DND-41 (cell line): ENCODE data around the gene CORO6.

ENCODE experiments used
- ATAC-seq: fragments of 200-7000 bp; cut with Tn5 transposase; 3 replicates; pipeline ENCODE4 v1.9.1; 2021; ENCODE audit warnings: low read depth; ENCODE audit not compliant: insufficient read depth
- DNase-seq: peaks from one replicate; pipeline ENCODE4 v3.0.0-alpha.2; 2020
- H2AFZ ChIP-seq: 2 replicates; pipeline ENCODE4 v1.6.0; 2012; ENCODE audit warnings: low read depth, low read length
- H3K27ac ChIP-seq: 2 replicates; pipeline ENCODE4 v1.5.1; 2012; ENCODE audit warnings: low read length, inconsistent platforms
- H3K27me3 ChIP-seq: fragments of 200-600 bp; sonication (generic); 2 replicates; pipeline ENCODE4 v1.6.0; 2012; ENCODE audit warnings: low read length, mild to moderate bottlenecking, inconsistent platforms; ENCODE audit not compliant: insufficient read depth, poor library complexity
- H3K36me3 ChIP-seq: 2 replicates; pipeline ENCODE4 v1.5.1; 2012; ENCODE audit warnings: low read length, inconsistent platforms; ENCODE audit not compliant: insufficient read depth
- H3K4me1 ChIP-seq: 2 replicates; pipeline ENCODE4 v1.5.1; 2012; ENCODE audit warnings: mild to moderate bottlenecking, low read length; ENCODE audit not compliant: insufficient read depth
- H3K4me2 ChIP-seq: 2 replicates; pipeline ENCODE4 v1.6.0; 2012; ENCODE audit warnings: mild to moderate bottlenecking, moderate library complexity, low read length, inconsistent platforms; ENCODE audit not compliant: insufficient read depth
- H3K4me3 ChIP-seq, 2 experiments: fragments of 200-600 bp in 1 of 2; shearing (Covaris generic) in 1 of 2; 2 replicates each; pipeline ENCODE4 v1.5.1; 2012 to 2016; ENCODE audit warnings: inconsistent platforms in 2 of 2, low read length in 2 of 2, mild to moderate bottlenecking in 2 of 2, low read depth in 1 of 2, moderate library complexity in 1 of 2
- H3K79me2 ChIP-seq: 2 replicates; pipeline ENCODE4 v1.6.0; 2012; ENCODE audit warnings: low read length, inconsistent platforms; ENCODE audit not compliant: insufficient read depth
- H3K9ac ChIP-seq: 2 replicates; pipeline ENCODE4 v1.6.0; 2012; ENCODE audit warnings: low read depth, mild to moderate bottlenecking, inconsistent platforms, low read length, moderate library complexity
- H3K9me3 ChIP-seq: 2 replicates; pipeline ENCODE4 v1.5.1; 2012; ENCODE audit warnings: low read length, moderate library complexity, mild to moderate bottlenecking, inconsistent platforms; ENCODE audit not compliant: insufficient read depth, severe bottlenecking
- H4K20me1 ChIP-seq: 2 replicates; pipeline ENCODE4 v1.6.0; 2012; ENCODE audit warnings: low read length; ENCODE audit not compliant: insufficient read depth
- EZH2 ChIP-seq: IDR thresholded peaks from 3 replicates; pipeline ENCODE4 v1.6.1; 2012; ENCODE audit warnings: borderline replicate concordance, low read depth, mild to moderate bottlenecking, moderate library complexity, low read length, inconsistent platforms; ENCODE audit not compliant: severe bottlenecking
- TF ChIP-seq, protein P1 (sequence below): IDR thresholded peaks from 2 replicates; pipeline ENCODE4 v1.5.1; 2012; ENCODE audit warnings: borderline replicate concordance, low read length, moderate library complexity, mild to moderate bottlenecking; ENCODE audit not compliant: poor library complexity, severe bottlenecking; ENCODE audit errors: extremely low read depth

CORO6 gene

GRCh38 chr17:29612404-29613280 is 10.1 kb downstream of the CORO6 start:
- Histone ChIP-seq H3K27me3 (peaks cover 12% of the 10 kb centered on the region), H3K4me1 (peaks cover 25% of the 10 kb centered on the region), H3K79me2 (no peaks in the 10 kb centered on the region), H3K9me3 (no peaks in the 10 kb centered on the region), H3K4me3 (no peak overlapping the region), H4K20me1 (peaks cover 28% of the 10 kb centered on the region), H3K4me2 (no peak overlapping the region), H3K9ac (no peak overlapping the region), H3K27ac (no peak overlapping the region), H2AFZ (no peak overlapping the region), H3K36me3 (peaks cover 10% of the 10 kb centered on the region)
- no peak for ATAC-seq
- TF ChIP-seq EZH2, result no peak
- TF ChIP-seq, protein P1, sequence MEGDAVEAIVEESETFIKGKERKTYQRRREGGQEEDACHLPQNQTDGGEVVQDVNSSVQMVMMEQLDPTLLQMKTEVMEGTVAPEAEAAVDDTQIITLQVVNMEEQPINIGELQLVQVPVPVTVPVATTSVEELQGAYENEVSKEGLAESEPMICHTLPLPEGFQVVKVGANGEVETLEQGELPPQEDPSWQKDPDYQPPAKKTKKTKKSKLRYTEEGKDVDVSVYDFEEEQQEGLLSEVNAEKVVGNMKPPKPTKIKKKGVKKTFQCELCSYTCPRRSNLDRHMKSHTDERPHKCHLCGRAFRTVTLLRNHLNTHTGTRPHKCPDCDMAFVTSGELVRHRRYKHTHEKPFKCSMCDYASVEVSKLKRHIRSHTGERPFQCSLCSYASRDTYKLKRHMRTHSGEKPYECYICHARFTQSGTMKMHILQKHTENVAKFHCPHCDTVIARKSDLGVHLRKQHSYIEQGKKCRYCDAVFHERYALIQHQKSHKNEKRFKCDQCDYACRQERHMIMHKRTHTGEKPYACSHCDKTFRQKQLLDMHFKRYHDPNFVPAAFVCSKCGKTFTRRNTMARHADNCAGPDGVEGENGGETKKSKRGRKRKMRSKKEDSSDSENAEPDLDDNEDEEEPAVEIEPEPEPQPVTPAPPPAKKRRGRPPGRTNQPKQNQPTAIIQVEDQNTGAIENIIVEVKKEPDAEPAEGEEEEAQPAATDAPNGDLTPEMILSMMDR, result no peak
- DNase-seq, result no peak

- H3K4me3 ChIP-seq, result no peak overlapping the region
- peaks cover 19% of the 10 kb centered on the region for H3K4me1 ChIP-seq
- no peaks in the 10 kb centered on the region for H3K9me3 ChIP-seq
- H2AFZ ChIP-seq, result no peak overlapping the region
- H3K4me2 ChIP-seq, result no peak overlapping the region
- H3K9ac ChIP-seq, result no peak overlapping the region
- H3K27ac ChIP-seq, result no peak overlapping the region
- H3K36me3 ChIP-seq, result peaks cover 10% of the 10 kb centered on the region
- no peak for DNase-seq
- peaks cover 12% of the 10 kb centered on the region for H3K27me3 ChIP-seq
- TF ChIP-seq, protein P1, result no peak
- no peak for TF ChIP-seq EZH2
- no peak for ATAC-seq
- H4K20me1 ChIP-seq, result peaks cover 33% of the 10 kb centered on the region
- H3K79me2 ChIP-seq, result no peaks in the 10 kb centered on the region
Measured at GRCh38 chr17:29612094-29612403, 10.7 kb downstream of the CORO6 start.

DNA sequence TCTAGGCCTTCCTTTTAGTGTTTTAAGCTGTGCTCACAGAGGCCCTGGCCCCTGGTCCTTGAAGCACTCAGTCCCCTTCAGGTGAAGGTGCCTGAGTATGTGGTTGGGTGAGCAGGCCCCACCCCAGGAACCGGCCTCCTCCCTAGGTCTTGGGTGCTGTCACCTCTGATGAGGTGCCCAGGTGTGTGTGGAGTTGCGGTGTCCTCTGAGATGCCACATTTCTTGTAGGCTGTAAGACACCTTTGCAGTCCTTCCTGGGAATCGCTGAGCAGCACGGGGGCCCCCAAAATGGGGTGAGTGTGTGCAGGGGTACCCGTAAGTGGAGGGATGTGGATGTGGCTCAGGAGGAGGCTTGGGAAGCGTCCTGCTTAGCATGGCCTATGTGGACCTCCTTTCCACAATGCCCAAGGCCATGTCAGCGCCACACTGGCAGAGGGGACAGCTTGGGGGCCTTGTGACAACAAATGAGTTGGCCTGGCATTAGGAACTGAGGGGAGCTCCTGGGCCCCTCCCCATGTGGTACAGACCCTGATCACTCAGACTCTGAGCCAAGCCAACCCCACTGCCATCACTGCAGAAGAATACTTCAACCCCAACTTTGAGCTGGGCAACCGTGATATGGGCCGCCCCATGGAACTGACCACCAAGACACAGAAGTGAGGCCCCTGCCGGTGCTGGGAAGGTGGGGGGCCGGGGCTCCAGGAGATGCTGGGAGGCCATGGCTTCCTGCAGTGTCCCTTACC is 11.2 kb downstream of the CORO6 start:
- Histone ChIP-seq H3K27me3 (peaks cover 9% of the 10 kb centered on the region), H3K36me3 (peaks cover 10% of the 10 kb centered on the region), H4K20me1 (peaks cover 28% of the 10 kb centered on the region), H3K4me1 (peaks cover 14% of the 10 kb centered on the region), H3K9ac (no peak overlapping the region), H2AFZ (no peak overlapping the region), H3K27ac (no peak overlapping the region), H3K9me3 (no peaks in the 10 kb centered on the region), H3K4me3 (no peak overlapping the region), H3K79me2 (no peaks in the 10 kb centered on the region), H3K4me2 (no peak overlapping the region)
- ATAC-seq, result no peak
- DNase-seq, result no peak
- TF ChIP-seq, protein P1, result no peak
- no peak for TF ChIP-seq EZH2
